Psoas muscle (tissue), 8 donors: ENCODE measurements around the gene IQGAP2. TPM values are rescaled to one million over a fixed set of nuclear protein-coding genes. Genes with fewer than 3 reads are reported as not detected.

Experiments
- ATAC-seq, 4 donors: fragments of 200-7000 bp; cut with Tn5 transposase; one replicate each; pipeline ENCODE4 v1.9.1; 2020; ENCODE audit warnings: moderate library complexity in 3 of 4, mild to moderate bottlenecking in 2 of 4
- DNase-seq, 2 donors: peaks; one replicate each; pipeline ENCODE4 v3.0.0-alpha.2; 2020
- H3K27ac ChIP-seq: fragments of 200-600 bp; one replicate; pipeline ENCODE4 v1.8.0; 2022
- H3K27me3 ChIP-seq, 3 donors: fragments of 200-600 bp in 1 of 3; one replicate each; pipeline versions ENCODE4 v1.6.1 to v1.8.0; 2013 to 2022; ENCODE audit warnings: low read length in 2 of 3, mild to moderate bottlenecking in 2 of 3, moderate library complexity in 1 of 3; ENCODE audit not compliant: insufficient read depth in 3 of 3
- H3K36me3 ChIP-seq, 2 donors: fragments of 200-600 bp in 1 of 2; one replicate each; pipeline versions ENCODE4 v1.6.1 to v1.8.0; 2013 to 2022; ENCODE audit warnings: low read depth in 1 of 2, mild to moderate bottlenecking in 1 of 2, moderate library complexity in 1 of 2; ENCODE audit not compliant: insufficient read depth in 1 of 2
- H3K4me1 ChIP-seq: fragments of 200-600 bp; one replicate; pipeline ENCODE4 v1.8.0; 2022
- H3K4me3 ChIP-seq: fragments of 200-600 bp; one replicate; pipeline ENCODE4 v1.8.0; 2022; ENCODE audit warnings: mild to moderate bottlenecking
- H3K9me3 ChIP-seq: fragments of 200-600 bp; one replicate; pipeline ENCODE4 v1.8.0; 2022
- CTCF ChIP-seq: fragments of 200-600 bp; IDR thresholded peaks from one replicate; pipeline ENCODE4 v1.8.0; 2022; ENCODE audit warnings: antibody characterized with exemption
- WGBS, 3 donors: extraction: QIAGEN DNeasy Blood & Tissue Kit; methylation state at CpG; one replicate each; pipeline versions ENCODE4 v1.1.6 to v1.1.7; 2013; 5-methylcytosine and 5-hydroxymethylcytosine counted together
- intact Hi-C, 2 donors: fragments of 100-400 bp; cut with DNase I; formaldehyde crosslinking; loops; one replicate each; pipeline versions ENCODE4 v1.11.0 to v1.14.2; 2022
- polyA plus RNA-seq, 3 donors: library from polyadenylated mRNA; stranded (reverse); fragments of 200-250 nt; gene quantifications; one replicate each; pipeline ENCODE4 v1.2.3, GENCODE V29; 2013
- total RNA-seq, 4 donors: library from RNA; stranded (reverse); fragmentation: NEBNext Ultra II Directional in 2 of 4; extraction: Animal tissue kit (Norgen Biotek cat#: 25700) in 2 of 4; gene quantifications; one replicate each; pipeline versions ENCODE4 v1.2.1 to v1.2.4, GENCODE V29; 2021 to 2023
- donor health status: healthy with polysubstance abuse.
- donor health status: DM: no; HTN: no; CAD: no; lungs with moderate emphysema.
- donor health status: Bipolar disorder and iron deficiency.
- donor health status: healthy.
- donor health status: DM: yes; HTN: yes; CAD: no.
- donor health status: DM: no; HTN: no; CAD: no.
- donor health status: DM: no; HTN: no; CAD: no.
- donor health status: DM: yes; HTN: yes; CAD: no.

Gene IQGAP2
- total and polyA plus RNA-seq, 7 donors = 0.52 to 4.3 (median 1.4) TPM

GRCh38 chr5:76383126-76383832 is 19.8 kb upstream of the IQGAP2 start:
- Histone ChIP-seq H3K36me3 (no peaks in the 10 kb centered on the region), H3K27ac (no peak overlapping the region), H3K4me1 (no peaks in the 10 kb centered on the region), H3K4me3 (no peak overlapping the region), H3K27me3 (no peaks in the 10 kb centered on the region), H3K9me3 (no peaks in the 10 kb centered on the region)
- DNase-seq (no peak), ATAC-seq (no peak)
- 70 to 76% (median 72%) methylated on average over 4 of the region's 4 CpGs for WGBS, 3 donors
- intact Hi-C loops = no loop called here
- TF ChIP-seq CTCF = no peak

- Histone ChIP-seq H3K4me1 (no peaks in the 10 kb centered on the region), H3K4me3 (no peak overlapping the region), H3K9me3 (no peaks in the 10 kb centered on the region), H3K27me3 (no peaks in the 10 kb centered on the region), H3K27ac (no peak overlapping the region), H3K36me3 (no peaks in the 10 kb centered on the region)
- TF ChIP-seq CTCF = no peak
- ATAC-seq = no peak
- WGBS, 3 donors = 36 to 45% (median 41%) methylated on average over 4 of the region's 4 CpGs
- DNase-seq = no peak
- intact Hi-C loops = no loop called here
Measured at GRCh38 chr5:76384189-76384588, 18.9 kb upstream of the IQGAP2 start.

GRCh38 chr5:76384705-76385104 is 18.4 kb upstream of the IQGAP2 start:
- 74 to 78% (median 77%) methylated on average over 3 of the region's 3 CpGs for WGBS, 3 donors
- no peak overlapping the region for H3K4me3 ChIP-seq
- no peak for TF ChIP-seq CTCF
- no peaks in the 10 kb centered on the region for H3K4me1 ChIP-seq
- no peak for ATAC-seq
- no peak for DNase-seq
- intact Hi-C loops = no loop called here
- H3K27me3 ChIP-seq = no peaks in the 10 kb centered on the region
- no peak overlapping the region for H3K27ac ChIP-seq
- no peaks in the 10 kb centered on the region for H3K36me3 ChIP-seq
- no peaks in the 10 kb centered on the region for H3K9me3 ChIP-seq

GRCh38 chr5:76385540-76385939 is 17.5 kb upstream of the IQGAP2 start:
- TF ChIP-seq CTCF = no peak
- H3K9me3 ChIP-seq = no peaks in the 10 kb centered on the region
- intact Hi-C loops = no loop called here
- no peak for ATAC-seq
- no peak for DNase-seq
- no peak overlapping the region for H3K27ac ChIP-seq
- H3K36me3 ChIP-seq = no peaks in the 10 kb centered on the region
- H3K4me3 ChIP-seq = no peak overlapping the region
- no peaks in the 10 kb centered on the region for H3K4me1 ChIP-seq
- no peaks in the 10 kb centered on the region for H3K27me3 ChIP-seq
- 94 to 96% (median 95%) methylated on average over 5 of the region's 5 CpGs for WGBS, 3 donors

GRCh38 chr5:76386360-76386759 is 16.7 kb upstream of the IQGAP2 start:
- 66 to 71% (median 69%) methylated on average over 5 of the region's 5 CpGs for WGBS, 3 donors
- no peaks in the 10 kb centered on the region for H3K27me3 ChIP-seq
- no peak overlapping the region for H3K4me3 ChIP-seq
- H3K4me1 ChIP-seq = no peaks in the 10 kb centered on the region
- no peak for TF ChIP-seq CTCF
- no peak overlapping the region for H3K27ac ChIP-seq
- DNase-seq = no peak
- H3K9me3 ChIP-seq = no peaks in the 10 kb centered on the region
- intact Hi-C loops = no loop called here
- no peaks in the 10 kb centered on the region for H3K36me3 ChIP-seq
- no peak for ATAC-seq
